GM12878 (cell line): Measurements from ENCODE around the gene SMARCC1. TPM values are rescaled to one million over a fixed set of nuclear protein-coding genes. Genes with fewer than 3 reads are reported as not detected.

ENCODE experiments used
- ATAC-seq: fragments of 200-7000 bp; cut with Tn5 transposase; 3 replicates; pipeline ENCODE4 v1.9.1; 2020; ENCODE audit warnings: mild to moderate bottlenecking, moderate library complexity
- BruUV-seq: library from RNA; stranded (reverse); fragments of 400-500 nt; replicated peaks from 2 replicates; lab custom pipeline; 2021; lab: Mats Ljungman, UMichigan
- CTCF ChIA-PET: fragments of 300-600 bp; sonication (Branson Sonifier 250); formaldehyde crosslinking; extraction: SDS; loops from one replicate; lab custom pipeline; 2021; ENCODE audit warnings: inconsistent platforms; lab: Yijun Ruan, JAX
- POLR2A ChIA-PET: fragments of 350-600 bp; formaldehyde crosslinking; extraction: SDS; loops from one replicate; lab custom pipeline; 2021; ENCODE audit warnings: inconsistent platforms; lab: Charles Lee
- RAD21 ChIA-PET: fragments of 300-600 bp; sonication (Branson Sonifier 250); formaldehyde crosslinking; loops from one replicate; lab custom pipeline; 2023; ENCODE audit warnings: antibody characterized with exemption; ENCODE audit not compliant: unreplicated experiment; lab: Charles Lee
- SMC1A ChIA-PET: fragments of 300-600 bp; sonication (Branson Sonifier 250); formaldehyde crosslinking; loops from one replicate; lab custom pipeline; 2023; ENCODE audit not compliant: unreplicated experiment, uncharacterized antibody; lab: Charles Lee
- DNase-seq: peaks from one replicate; pipeline ENCODE4 v3.0.0-alpha.2; 2011; ENCODE audit warnings: low read depth, low spot score
- FAIRE-seq: peaks from 3 replicates; lab custom pipeline; 2011; peaks lifted over from hg19 to GRCh38; lab: Jason Lieb, UNC
- H2AFZ ChIP-seq: 2 replicates; pipeline ENCODE4 v1.6.0; 2011; ENCODE audit warnings: low read depth, low read length, control low read depth; ENCODE audit not compliant: control insufficient read depth
- H3K27ac ChIP-seq: 2 replicates; pipeline ENCODE4 v1.5.1; 2011; ENCODE audit warnings: control low read depth; ENCODE audit not compliant: control insufficient read depth, insufficient read depth
- H3K27me3 ChIP-seq, 2 experiments: replicated peaks in 1 of 2; 2 replicates each; pipeline versions ENCODE4 v1.6.0 to v1.6.1; 2011; ENCODE audit warnings: low read length in 1 of 2; ENCODE audit not compliant: control insufficient read depth in 2 of 2, insufficient read depth in 2 of 2
- H3K36me3 ChIP-seq, 2 experiments: 2 replicates each; pipeline ENCODE4 v1.5.1; 2011; ENCODE audit warnings: low read length in 1 of 2; ENCODE audit not compliant: control insufficient read depth in 2 of 2, insufficient read depth in 2 of 2
- H3K4me1 ChIP-seq: 2 replicates; pipeline ENCODE4 v1.6.1; 2011; ENCODE audit warnings: mild to moderate bottlenecking, low read length, moderate library complexity, mixed read lengths; ENCODE audit not compliant: control insufficient read depth, insufficient read depth
- H3K4me2 ChIP-seq: 2 replicates; pipeline ENCODE4 v1.6.0; 2011; ENCODE audit warnings: control low read depth; ENCODE audit not compliant: control insufficient read depth, insufficient read depth
- H3K4me3 ChIP-seq: fragments of 200-600 bp; sonication (generic); 2 replicates; pipeline ENCODE4 v1.5.1; 2016
- H3K79me2 ChIP-seq: 2 replicates; pipeline ENCODE4 v1.6.0; 2011; ENCODE audit warnings: low read length; ENCODE audit not compliant: control insufficient read depth, insufficient read depth
- H3K9ac ChIP-seq: 2 replicates; pipeline ENCODE4 v1.8.0; 2011; ENCODE audit warnings: low read length, control low read depth, mixed read lengths; ENCODE audit not compliant: control insufficient read depth, insufficient read depth
- H3K9me3 ChIP-seq: replicated peaks from 3 replicates; pipeline ENCODE4 v1.5.1; 2011; ENCODE audit warnings: mild to moderate bottlenecking, low read length; ENCODE audit not compliant: control insufficient read depth, insufficient read depth
- H4K20me1 ChIP-seq: 2 replicates; pipeline ENCODE4 v1.6.0; 2011; ENCODE audit not compliant: control insufficient read depth, insufficient read depth
- FOXK2 ChIP-seq: fragments of 450-650 bp; IDR thresholded peaks from 2 replicates; pipeline ENCODE4 v1.6.1; 2017; ENCODE audit warnings: mild to moderate bottlenecking, moderate library complexity
- MTA2 ChIP-seq: fragments of 450-650 bp; IDR thresholded peaks from 2 replicates; pipeline ENCODE4 v1.6.1; 2016; ENCODE audit warnings: low read depth, mild to moderate bottlenecking, moderate library complexity
- RBBP5 ChIP-seq: fragments of 200-600 bp; sonication (generic); conservative IDR thresholded peaks from 2 replicates; pipeline ENCODE4 v1.6.1; 2016
- WGBS: methylation state at CpG from one replicate; pipeline ENCODE4 v1.1.6; 2016; ENCODE audit warnings: low lambda C conversion rate; ENCODE audit not compliant: insufficient replicate concordance, insufficient coverage; ENCODE audit errors: missing lambda C conversion rate; 5-methylcytosine and 5-hydroxymethylcytosine counted together
- in situ Hi-C: fragments of 300-500 bp; cut with MboI; formaldehyde crosslinking; loops from 9 replicates; pipeline ENCODE4 v1.14.3; 2018; ENCODE audit warnings: mixed read lengths
- intact Hi-C: fragments of 100-400 bp; cut with micrococcal nuclease; formaldehyde crosslinking; loops from one replicate; pipeline ENCODE4 v1.14.2; 2022; ENCODE audit not compliant: unreplicated experiment
- polyA plus RNA-seq, 11 experiments: library from polyadenylated mRNA; depleted of rRNA in 4 of 11; unstranded in 6 of 11; stranded (reverse) in 5 of 11; fragments of >200 nt; fragmentation: Nextera tagmentation in 4 of 11; fragmentation: Illumina TruSeq in 1 of 11; extraction: Ambion mirVana in 4 of 11; extraction: Trizol in 1 of 11; gene quantifications; 1 replicate in 1 of 11; 2 replicates in 10 of 11; pipeline versions ENCODE4 v1.2.1 to v1.2.3, GENCODE V29; 2011 to 2016; ENCODE audit warnings: inconsistent platforms in 2 of 11, missing spikeins in 2 of 11, low read depth in 1 of 11
- total RNA-seq, 4 experiments: library from RNA; depleted of rRNA in 3 of 4; stranded (reverse); fragments of >200 nt in 3 of 4; fragmentation: Illumina TruSeq in 1 of 4; extraction: Trizol in 1 of 4; gene quantifications; 2 replicates each; pipeline versions ENCODE4 v1.2.1 to v1.2.3, GENCODE V29; 2013 to 2021
- TF ChIP-seq, protein P1 (sequence below): fragments of 450-650 bp; formaldehyde crosslinking; IDR thresholded peaks from 2 replicates; pipeline ENCODE4 v1.5.0; 2022; ENCODE audit warnings: mild to moderate bottlenecking, missing genetic modification characterization
- TF ChIP-seq, protein P2 (sequence below): fragments of 450-650 bp; IDR thresholded peaks from 2 replicates; pipeline ENCODE4 v1.6.1; 2016; ENCODE audit warnings: mild to moderate bottlenecking

Gene SMARCC1
- total and polyA plus RNA-seq, 10 of the 15 experiments (the other 5 are each of a cell fraction or from before 2014, with no cell fraction given), result 26.6 to 147 (median 57.1) TPM

DNA sequence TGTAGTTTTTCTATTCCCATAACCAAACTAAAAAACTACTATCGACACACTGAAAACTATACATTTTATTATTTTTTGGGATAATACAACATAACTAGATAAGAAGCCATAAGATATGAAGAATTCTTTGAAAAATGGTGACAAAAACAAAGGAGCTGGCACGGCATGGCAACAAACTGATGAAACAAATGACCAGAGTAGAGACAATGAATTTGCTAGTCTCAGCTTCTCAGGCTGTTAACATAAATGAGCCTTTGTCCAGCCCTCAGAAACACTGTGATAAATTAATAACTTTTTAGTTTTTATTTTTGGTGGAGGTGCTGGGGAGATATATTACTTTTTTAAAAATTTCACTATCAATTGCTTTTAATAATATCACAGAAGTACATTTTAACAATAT, 100.7 kb downstream of the SMARCC1 start (continued):
- no peak for TF ChIP-seq RBBP5
- TF ChIP-seq, protein P1, sequence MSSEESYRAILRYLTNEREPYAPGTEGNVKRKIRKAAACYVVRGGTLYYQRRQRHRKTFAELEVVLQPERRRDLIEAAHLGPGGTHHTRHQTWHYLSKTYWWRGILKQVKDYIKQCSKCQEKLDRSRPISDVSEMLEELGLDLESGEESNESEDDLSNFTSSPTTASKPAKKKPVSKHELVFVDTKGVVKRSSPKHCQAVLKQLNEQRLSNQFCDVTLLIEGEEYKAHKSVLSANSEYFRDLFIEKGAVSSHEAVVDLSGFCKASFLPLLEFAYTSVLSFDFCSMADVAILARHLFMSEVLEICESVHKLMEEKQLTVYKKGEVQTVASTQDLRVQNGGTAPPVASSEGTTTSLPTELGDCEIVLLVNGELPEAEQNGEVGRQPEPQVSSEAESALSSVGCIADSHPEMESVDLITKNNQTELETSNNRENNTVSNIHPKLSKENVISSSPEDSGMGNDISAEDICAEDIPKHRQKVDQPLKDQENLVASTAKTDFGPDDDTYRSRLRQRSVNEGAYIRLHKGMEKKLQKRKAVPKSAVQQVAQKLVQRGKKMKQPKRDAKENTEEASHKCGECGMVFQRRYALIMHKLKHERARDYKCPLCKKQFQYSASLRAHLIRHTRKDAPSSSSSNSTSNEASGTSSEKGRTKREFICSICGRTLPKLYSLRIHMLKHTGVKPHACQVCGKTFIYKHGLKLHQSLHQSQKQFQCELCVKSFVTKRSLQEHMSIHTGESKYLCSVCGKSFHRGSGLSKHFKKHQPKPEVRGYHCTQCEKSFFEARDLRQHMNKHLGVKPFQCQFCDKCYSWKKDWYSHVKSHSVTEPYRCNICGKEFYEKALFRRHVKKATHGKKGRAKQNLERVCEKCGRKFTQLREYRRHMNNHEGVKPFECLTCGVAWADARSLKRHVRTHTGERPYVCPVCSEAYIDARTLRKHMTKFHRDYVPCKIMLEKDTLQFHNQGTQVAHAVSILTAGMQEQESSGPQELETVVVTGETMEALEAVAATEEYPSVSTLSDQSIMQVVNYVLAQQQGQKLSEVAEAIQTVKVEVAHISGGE (CRISPR knock-in tag), result no peak
- TF ChIP-seq, all 136 proteins: peak for 0

DNA sequence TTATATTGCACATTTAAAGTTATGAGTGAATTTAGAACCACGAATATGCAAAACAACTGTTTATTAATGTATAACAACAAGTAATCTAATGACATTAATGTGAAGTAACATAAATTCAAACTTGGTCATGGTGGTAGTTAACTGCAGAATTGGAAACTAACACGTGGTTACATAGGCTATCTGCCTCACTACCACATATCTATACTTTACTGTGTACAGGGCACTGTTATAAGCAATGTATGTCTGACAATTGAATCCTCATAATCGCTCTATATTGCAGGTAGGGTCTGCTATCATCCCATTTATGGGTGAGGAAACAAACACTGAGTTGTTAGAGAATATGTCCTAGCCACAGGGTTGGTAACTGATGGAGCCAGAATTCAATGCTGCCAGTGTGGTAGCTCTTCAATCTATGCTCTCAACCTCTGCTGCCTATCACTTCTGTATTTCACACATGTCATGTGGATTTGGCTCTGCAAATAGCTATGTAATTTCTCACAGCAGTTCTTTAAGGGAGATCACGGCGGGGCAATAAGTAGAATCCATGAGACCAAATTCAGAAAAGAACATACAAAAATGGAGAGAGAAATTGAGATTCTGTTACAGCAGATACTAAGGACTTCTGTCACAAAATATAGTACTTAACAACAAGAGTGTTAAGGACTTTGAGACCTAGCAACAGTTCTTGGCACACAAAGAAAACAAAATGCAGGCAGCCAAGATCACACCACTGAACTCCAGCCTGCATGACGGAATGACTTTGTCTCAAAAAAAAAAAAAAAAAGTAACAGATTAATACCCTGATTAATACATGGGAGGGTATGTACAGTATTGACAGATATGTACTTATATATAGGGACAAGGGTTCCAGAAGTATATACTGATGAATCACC, 103.0 kb downstream of the SMARCC1 start:
- Histone ChIP-seq H3K9ac (no peak overlapping the region), H3K27me3 (no peaks in the 10 kb centered on the region), H3K4me3 (no peak overlapping the region), H4K20me1 (no peaks in the 10 kb centered on the region; the same call in 1 of the 2 replicates), H3K4me2 (no peak overlapping the region), H3K79me2 (no peaks in the 10 kb centered on the region), H3K36me3 (peaks cover 2 to 28% of the 10 kb centered on the region in 2 experiments), H2AFZ (no peak overlapping the region), H3K27ac (no peak overlapping the region), H3K4me1 (no peaks in the 10 kb centered on the region), H3K9me3 (no peaks in the 10 kb centered on the region)
- TF ChIP-seq, protein P2, sequence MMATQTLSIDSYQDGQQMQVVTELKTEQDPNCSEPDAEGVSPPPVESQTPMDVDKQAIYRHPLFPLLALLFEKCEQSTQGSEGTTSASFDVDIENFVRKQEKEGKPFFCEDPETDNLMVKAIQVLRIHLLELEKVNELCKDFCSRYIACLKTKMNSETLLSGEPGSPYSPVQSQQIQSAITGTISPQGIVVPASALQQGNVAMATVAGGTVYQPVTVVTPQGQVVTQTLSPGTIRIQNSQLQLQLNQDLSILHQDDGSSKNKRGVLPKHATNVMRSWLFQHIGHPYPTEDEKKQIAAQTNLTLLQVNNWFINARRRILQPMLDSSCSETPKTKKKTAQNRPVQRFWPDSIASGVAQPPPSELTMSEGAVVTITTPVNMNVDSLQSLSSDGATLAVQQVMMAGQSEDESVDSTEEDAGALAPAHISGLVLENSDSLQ, result peak; percentile 37; the same call in 1 of the 2 replicates
- TF ChIP-seq FOXK2 (no peak), MTA2 (peak; percentile 32; the same call in 1 of the 2 replicates)
- peak; percentile 51 for ATAC-seq
- ChIA-PET SMC1A (no interaction called here), POLR2A (interaction anchor here (0.5 to 0.7 kb wide), 2 partner anchors 215 to 1052 kb away, joined by 4 to 6 read pairs; no protein-coding TSS in a partner anchor), CTCF (interaction anchor here (0.6 kb wide), 1 partner anchor 107 kb away, joined by 3 read pairs; no protein-coding TSS in a partner anchor), RAD21 (interaction anchor here (0.7 kb wide), 1 partner anchor 714 kb away, joined by 4 read pairs; no protein-coding TSS in a partner anchor)
- DNase-seq, result no peak
- in situ Hi-C loops (no loop called here), intact Hi-C loops (loop anchor here (5.0 kb wide), 1 partner anchor 46 kb away; no protein-coding TSS in a partner anchor)
- 96% methylated on average over 6 of the region's 6 CpGs for WGBS
- peak; percentile 35 for FAIRE-seq
- BruUV-seq, result TSS peak; percentile 35
